Germinal center (tissue), 1 donor: Measurements from ENCODE around the gene NT5C2.
"Not testable (repeated sequence)": the region's sequence is repeated elsewhere in the genome, so short reads cannot be mapped to it uniquely, and the experiment has no call there.

Experiments used
- DNase-seq: peaks from one replicate; pipeline ENCODE4 v3.0.0; 2012; ENCODE audit warnings: mixed read lengths, low spot score

NT5C2 gene

DNA sequence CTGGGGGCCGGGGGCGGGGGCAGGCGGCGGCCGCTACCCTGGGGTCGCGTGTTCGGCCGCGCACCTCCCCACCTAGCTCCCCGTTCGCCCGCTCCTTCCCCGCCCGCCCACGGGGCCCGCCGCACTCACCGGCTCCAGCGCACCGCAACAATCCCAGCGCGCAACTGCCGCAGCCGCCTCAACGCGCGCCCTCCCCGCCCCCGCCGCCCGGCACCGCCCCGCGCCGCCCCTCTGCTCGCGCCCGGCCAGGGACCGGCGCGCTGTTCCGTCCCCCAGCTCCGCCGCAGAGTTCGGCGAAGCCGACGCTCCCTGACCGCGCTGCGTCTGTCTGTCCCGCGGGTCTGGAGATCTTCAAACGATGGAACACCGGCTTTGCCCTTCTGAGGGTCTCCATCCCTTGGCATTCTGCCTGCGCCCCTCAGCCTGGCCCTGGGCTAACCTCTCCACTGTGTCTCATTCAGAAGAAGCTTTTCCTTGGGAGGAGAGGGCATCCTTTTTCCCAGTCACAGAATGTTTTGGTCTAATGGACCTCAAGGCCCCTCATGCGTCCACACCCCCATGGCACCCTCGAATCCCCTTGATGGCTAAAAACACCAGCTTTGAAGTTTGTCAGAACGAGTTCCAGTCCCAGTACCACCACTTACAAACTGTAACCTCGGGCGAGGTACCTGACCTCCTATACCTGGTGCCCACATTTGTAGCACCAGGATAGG is at the start of gene NT5C2:
NT5C2 (minus strand) TSS at position 166 of the 713 bp plus-strand sequence. CDS start 18,314 bp downstream, outside the sequence.
- peak; percentile 85 for DNase-seq

DNA sequence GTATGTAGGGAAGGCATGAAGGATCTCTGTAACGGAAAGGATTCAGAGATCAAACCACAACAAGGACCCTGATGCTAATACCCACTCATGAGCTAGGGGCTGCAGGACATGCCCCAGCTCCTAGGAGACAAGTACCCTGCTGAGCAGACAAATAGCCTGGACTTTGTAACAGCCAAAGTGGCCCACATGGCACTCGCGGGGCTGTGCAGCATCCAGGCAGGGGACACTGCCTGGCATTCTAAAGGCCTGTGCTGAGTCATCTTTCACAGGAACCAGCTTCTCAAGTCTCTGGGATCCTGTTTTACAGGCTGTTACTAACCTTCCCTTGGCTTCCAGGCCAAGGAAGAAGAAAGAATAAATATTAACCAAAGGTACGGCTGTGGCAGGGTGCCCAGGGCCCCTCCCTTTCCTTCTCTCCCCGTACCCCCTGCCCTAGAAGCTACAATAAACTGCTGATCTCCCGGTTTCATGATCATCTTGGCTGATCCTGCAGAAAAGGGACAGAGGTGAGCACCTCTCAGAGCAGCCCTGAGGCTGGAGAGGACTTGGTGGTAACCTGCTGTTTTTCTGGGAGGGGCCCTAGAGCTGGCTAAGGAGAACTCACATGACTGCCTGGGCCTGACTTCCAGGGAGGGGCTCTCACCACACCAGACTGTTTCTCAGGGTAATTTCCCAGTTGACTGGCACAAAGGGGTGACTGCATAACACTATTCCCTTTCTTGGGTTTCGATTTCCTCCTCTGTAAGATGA is 48.4 kb upstream of the NT5C2 start:
- no peak for DNase-seq

DNA sequence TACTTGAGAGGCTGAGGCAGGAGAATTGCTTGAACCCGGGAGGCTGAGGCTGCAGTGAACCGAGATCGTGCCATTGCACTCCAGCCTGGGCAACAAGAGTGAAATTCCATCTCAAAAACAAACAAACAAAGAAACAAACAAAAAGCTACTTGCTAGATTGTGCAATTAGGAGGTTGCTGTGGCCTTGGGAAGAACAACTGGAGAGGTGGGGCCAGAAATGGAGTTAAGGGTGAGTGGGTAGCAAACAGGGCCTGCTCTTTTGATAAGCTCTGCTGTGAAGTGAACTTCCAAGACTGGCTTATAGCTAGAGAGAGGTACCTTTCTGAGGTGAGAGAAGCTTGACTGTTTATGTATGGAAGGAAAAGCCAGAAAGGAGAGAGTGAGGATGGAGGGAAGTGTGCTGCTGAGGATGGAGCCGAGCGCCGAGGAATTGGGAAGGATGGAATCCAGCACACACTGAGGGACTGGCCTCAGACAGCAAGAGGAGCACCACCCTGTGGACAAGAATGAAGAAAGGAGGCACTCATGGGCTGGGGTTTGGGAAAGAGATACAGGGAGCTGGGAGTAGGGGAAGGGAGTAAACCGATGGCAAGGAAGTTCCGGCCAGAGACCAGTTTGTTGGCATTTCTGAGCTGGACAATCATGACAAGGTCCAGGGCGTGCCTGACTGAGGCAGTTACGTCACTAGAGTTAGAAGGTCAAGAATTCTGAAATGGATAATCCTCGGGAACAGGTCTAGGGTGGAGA is 45.6 kb upstream of the NT5C2 start:
- DNase-seq = no peak

DNA sequence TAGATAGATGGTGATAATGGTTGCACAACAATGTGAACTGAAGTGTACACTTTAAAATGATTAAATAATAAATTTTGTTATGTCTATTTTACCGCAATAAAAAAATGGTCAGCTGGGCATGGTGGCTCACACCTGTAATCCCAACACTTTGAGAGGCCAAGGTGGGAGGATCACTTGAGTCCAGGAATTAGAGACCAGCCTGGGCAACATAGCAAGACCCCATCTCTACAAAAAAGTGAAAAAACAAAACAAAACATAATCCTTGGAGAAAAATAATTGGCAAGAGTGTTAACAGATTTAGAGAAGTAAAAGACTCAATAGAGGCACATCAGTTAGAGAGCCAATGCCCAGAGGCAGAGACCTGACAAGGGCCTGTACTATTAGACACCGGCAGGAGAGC is 42.7 kb upstream of the NT5C2 start:
- DNase-seq = no peak

DNA sequence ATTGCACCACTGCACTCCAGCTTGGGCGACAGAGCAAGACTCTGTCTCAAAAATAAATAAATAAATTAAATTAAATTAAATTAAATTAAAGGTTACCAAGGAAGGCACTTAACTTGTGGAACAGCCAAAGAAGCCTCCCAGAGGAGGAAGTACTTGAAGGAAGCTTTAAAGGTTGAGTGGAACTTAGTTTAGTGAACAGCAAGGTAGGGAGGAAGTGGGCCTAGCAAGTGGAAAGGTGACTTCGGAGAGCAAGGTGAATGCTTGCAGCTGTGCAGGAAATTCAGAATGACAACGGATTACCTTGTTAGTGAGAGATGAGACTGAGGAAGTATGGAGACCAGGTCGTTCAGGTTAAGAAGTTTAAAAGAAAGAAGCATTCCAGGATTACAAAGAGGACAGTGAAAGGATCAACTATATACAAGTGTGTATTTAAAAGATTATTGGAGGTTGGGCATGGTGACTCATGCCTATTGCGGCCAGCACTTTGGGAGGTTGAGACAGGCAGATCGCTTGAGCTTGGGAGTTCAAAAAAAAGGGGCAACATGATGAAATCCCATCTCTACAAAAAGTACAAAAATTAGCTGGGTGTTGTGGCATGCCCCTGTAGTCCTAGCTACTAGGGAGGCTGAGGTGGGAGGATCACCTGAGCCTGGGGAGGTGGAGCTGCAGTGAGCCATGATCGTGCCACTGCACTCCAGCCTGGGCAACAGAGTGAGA is 39.9 kb upstream of the NT5C2 start:
- no peak for DNase-seq

DNA sequence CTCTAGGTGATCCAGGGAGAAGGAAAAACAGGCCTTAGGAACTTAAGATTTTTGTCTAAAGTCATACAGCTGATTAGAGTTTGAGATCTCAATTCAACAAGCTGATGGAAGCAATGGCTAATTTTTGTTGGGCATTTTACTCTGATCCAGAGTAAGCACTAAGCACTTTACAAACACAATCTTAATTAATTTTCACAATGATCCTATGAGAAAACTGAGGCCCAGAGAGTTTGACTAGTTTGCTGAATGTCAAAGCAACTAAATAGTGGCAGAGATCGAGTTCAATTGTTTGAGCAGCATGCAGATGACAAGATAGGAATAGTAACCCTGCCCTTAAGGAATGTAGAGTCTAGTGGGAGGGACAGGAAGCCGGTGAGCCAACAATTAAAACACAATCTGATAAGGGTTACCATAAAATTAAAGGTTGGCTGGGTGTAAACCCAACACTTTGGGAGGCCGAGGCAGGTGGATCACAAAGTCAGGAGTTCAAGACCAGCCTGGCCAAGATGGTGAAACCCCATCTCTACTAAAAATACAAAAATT is 39.1 kb upstream of the NT5C2 start:
- DNase-seq = no peak

DNA sequence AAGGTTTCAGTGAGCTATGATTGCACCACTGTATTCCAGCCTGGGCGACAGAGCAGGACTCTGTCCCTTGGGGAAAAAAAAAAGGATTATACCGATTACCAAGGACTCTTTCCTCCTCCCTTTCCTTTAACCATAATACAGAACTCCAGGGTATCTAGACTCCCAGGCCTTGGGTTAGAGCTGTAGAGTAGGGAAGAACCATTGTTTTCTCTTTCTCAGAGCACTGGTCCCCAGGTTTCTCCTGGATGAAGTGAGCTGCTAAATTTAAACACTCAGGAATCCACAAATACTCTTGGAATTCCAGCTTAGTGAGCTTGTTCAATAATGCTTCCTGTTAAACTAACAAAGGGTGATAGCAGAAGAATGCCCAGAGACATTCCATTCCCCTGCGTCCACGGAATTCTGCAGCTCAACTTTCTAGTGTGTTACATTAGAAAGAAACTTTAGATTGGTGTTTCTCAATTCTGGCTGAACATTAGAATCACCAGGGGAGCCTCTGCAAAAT is 38.0 kb upstream of the NT5C2 start:
- DNase-seq = no peak

DNA sequence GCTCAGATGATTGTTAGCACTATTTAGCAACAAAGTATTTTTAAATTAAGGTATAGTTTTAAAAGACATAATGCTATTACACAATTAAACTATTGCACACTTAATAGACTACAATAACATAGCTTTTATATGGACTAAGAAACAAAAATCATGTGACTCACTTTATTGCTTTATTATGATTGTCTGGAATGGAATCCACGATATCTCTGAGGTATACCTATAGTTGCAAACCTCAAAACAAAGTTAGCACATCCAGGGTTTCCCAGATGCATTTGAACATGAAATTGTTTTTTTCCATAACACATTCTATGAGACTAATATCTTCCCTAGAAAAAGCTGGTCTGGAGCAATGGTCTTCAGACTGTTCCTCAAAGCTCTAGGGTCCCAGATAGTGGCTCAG is 34.3 kb upstream of the NT5C2 start:
- no peak for DNase-seq

DNA sequence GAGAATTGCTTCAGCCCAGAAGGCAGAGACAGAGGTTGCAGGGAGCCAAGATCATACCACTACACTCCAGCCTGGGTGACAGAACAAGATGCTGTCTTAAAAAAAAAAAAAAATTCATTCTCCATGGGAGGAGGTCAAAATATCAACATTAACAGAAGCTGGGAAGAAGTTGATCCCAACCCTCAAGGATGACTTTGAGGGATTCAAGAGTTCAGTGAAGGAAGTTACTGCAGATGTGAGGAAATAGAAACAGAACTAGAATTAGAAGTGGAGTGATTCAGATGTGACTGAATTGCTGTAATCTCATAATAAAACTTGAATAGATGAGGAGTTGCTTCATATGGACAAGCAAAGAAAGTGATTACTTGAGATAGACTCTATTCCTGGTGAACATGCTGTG is 32.9 kb upstream of the NT5C2 start:
- no peak for DNase-seq

DNA sequence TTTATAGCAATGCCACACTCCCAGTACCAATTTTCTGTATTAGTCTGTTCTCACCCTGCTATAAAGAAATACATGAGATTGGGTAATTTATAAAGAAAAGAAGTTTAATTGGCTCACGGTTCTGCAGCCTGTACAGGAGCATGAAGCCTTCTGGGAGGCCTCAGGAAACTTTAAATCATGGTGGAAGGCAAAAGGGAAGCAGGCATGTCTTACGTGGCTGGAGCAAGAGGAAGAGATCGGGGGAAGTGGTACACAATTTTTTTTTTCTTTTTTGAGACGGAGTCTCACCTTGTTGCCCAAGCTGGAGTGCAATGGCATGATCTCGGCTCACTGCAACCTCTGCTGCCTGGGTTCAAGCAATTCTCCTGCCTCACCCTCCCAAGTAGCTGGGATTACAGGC is 31.6 kb upstream of the NT5C2 start:
- not testable (repeated sequence) for DNase-seq

DNA sequence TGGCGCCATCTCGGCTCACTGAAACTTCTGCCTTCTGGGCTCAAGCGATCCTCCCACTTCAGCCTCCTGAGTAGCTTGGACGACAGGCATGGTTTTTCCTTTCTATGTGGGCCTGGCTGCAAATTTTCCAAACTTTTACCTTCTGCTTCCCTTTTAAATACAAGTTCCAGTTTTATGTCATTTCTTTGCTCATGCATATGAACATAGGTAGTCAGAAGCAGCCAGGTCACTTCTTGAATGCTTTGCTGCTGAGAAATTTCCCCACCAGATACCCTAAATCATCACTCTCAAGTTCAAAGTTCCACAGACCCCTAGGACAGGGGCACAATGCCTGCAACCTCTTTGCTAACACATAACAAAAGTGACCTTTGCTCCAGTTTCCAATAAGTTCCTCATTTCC is 31.1 kb upstream of the NT5C2 start:
- no peak for DNase-seq

DNA sequence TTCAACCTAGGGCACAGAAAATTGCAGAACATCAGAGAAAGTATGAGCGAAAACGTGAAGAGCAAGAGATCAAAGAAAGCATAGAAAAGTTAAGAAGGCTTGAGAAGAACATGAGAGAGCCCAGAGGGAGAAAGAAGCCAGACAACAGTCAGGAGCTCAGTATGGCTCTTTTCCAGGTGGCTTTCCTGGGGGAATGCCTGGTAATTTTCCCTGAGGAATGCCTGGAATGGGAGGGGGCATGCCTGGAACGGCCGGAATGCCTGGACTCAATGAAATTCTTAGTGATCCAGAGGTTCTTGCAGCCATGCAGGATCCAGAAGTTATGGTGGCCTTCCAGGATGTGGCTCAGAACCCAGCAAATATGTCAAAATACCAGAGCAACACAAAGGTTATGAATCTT is 23.3 kb upstream of the NT5C2 start:
- not testable (repeated sequence) for DNase-seq

DNA sequence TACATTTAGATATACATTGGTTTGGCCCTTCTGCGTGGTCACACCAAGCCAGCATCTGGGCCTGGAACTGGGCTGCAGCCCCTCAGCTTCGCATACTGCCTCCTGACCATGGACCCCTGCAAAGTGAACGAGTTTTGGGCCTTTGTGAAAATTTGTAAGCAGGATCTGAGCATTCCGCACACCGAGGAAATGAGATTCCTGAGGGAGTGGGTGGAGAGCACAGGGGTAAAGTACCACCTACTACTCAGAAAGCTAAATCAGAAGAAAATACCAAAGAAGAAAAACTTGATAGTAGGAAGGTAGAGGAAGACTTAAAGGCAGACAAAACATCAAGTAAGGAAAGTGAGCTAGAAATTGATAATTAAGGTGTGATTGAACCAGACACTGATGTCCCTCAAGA is 22.5 kb upstream of the NT5C2 start:
- no peak for DNase-seq

DNA sequence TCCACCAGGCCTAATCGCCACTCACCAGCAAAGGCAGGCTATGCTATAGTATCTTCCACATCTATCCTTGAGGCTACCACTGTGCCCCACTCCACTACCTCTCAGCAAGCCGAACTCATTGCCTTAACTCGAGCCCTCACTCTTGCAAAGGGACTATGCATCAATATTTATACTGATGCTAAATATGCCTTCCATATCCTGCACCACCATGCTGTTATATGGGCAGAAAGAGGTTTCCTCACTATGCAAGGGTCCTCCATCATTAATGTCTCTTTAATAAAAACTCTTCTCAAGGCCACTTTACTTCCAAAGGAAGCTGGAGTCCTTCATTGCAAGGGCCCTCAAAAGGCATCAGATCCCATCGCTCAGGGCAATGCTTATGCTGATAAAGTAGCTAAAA is 17.2 kb upstream of the NT5C2 start:
- not testable (repeated sequence) for DNase-seq

DNA sequence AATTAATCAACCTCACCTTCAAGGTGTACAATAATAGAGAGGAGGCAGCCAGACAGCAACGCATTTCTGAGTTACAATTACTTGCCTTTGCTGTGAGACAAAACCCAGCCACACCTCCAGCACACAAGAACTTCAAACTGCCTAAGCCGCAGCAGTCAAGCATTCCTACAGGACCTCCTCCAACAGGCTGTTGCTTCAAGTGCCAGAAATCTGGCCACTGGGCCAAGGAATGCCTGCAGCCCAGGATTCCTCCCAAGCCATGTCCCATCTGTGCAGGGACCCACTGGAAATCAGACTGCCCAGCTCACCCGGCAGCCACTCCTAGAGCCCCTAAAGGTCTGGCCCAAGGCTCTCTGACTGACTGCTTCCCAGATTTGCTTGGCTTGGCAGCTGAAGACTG is 14.6 kb upstream of the NT5C2 start:
- not testable (repeated sequence) for DNase-seq

DNA sequence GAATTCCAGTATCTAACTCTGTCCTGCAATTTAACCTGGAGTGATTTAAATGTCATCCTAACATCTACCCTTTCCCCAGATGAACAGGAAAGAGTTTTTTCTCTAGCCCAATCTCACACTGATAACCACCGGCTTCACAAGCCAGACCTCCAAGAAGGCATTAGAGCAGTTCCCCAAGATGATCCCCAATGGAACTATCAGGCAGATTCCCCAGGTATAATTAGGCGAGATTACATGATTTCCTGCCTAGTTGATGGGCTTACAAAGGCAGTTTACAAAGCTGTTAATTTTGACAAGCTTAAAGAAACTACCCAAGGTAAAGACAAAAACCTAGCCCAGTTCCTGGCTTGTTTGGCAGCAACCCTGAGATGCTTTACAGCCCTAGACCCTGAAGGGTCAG is 14.1 kb upstream of the NT5C2 start:
- DNase-seq = no peak

DNA sequence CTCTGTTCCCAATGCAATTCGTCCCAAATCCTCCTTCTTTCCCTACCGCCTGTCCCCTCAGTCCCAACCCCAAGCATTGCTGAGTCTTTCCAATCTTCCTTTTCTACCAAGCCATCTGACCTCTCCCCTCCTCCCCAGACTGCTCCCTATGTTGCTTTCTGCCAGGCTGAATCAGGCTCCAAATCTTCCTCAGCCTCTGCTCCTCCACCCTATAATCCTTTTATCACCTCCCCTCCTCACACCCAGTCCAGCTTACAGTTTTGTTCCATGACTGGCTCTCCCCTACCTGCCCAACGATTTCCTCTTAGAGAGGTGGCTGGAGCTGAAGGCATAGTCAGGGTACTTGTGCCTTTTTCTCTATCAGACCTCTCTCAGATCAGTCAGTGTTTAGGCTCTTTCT is 13.6 kb upstream of the NT5C2 start:
- not testable (repeated sequence) for DNase-seq

DNA sequence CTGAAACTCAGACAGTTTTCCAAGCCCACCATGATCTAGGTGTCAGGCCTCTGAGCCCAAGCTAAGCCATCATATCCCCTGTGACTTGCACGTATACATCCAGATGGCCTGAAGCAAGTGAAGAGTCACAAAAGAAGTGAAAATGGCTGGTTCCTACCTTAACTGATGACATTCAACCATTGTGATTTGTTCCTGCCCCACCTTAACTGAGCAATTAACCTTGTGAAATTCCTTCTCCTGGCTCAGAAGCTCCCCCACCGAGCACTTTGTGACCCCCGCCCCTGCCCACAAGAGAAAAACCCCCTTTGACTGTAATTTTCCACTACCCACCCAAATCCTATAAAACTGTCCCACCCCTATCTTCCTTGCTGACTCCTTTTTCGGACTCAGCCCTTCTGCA is 12.3 kb upstream of the NT5C2 start:
- not testable (repeated sequence) for DNase-seq

DNA sequence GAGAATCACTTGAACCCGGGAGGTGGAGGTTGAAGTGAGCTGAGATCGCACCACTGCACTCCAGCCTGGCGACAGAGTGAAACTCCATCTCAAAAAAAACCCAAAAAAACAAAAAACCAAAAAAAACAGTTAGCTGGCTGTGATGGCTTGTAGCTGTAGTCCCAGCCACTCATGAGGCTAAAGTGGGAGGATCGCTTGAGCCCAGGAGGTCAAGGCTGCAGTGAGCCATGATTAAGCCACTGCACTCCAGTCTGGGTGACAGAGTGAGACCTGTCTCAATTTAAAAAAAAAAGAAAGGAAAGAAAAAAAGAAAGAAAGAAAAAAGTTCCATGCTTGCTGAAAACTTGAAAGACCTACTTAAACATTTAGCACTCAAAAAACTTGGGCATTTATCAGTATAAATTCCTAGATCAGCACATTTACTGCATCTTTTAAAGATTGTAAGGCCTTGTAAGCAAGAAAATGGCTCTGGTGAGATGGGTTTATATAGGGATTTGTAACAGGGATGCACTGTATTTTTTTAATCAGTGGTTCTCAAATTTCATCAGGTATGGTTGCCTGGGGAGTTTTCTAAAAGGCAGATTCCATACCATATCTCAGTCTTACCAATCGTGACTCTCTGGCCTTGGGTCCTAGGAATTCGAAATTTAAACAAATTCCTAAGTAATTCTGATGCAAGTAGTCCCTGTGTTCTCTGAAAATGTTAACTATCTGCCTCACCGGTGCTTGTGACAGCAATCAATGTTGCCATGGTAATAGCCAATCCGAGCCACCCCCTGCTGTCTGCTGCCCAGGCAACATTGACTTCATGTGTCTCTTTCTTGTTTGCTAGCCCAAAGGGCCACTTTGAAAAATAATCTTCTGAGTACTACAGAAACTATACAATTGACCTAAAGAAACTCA is 11.5 kb upstream of the NT5C2 start:
- no peak for DNase-seq

DNA sequence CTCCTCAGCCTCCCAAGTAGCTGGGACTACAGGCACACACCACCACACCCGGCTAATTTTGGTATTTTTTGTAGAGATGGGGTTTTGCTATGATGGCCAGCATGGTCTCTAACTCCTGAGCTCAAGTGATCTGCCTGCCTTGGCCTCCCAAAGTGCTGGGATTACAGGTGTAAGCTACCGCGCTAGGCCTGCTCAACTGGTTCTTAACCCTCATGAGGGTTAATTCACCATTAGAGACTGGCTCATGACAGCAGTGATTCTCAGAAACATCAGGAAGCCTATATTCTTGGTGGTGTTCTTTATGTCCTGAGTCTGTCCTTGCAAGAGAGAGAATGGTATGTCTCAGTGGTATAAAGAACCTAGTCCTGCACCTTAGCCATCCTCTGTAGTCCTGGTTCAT is 10.4 kb upstream of the NT5C2 start:
- DNase-seq = no peak

DNA sequence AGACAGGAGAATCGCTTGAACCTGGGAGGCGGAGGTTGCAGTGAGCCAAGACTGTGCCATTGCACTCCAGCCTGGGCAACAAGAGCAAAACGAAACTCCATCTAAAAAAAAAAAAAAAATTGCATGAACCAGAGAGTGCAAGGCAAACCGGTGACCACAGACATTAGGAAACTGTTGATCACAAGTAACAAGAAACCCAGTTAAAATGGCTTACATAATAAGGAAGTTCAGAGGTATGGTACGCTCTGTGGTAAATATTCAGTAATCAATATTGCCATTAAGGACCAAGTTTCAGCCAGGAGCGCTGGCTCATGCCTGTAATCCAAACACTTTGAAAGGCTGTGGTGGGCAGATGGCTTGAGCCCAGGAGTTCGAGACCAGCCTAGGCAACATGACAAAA is 9.2 kb upstream of the NT5C2 start:
- no peak for DNase-seq
